ENCODE measurements around the gene AK5. TPM values are rescaled to one million over a fixed set of nuclear protein-coding genes. Genes with fewer than 3 reads are reported as not detected.

Gene AK5
- polyA plus RNA-seq, 2 of the 4 experiments (the other 2 are of a cell fraction): 4.9 to 6.1 TPM

DNA sequence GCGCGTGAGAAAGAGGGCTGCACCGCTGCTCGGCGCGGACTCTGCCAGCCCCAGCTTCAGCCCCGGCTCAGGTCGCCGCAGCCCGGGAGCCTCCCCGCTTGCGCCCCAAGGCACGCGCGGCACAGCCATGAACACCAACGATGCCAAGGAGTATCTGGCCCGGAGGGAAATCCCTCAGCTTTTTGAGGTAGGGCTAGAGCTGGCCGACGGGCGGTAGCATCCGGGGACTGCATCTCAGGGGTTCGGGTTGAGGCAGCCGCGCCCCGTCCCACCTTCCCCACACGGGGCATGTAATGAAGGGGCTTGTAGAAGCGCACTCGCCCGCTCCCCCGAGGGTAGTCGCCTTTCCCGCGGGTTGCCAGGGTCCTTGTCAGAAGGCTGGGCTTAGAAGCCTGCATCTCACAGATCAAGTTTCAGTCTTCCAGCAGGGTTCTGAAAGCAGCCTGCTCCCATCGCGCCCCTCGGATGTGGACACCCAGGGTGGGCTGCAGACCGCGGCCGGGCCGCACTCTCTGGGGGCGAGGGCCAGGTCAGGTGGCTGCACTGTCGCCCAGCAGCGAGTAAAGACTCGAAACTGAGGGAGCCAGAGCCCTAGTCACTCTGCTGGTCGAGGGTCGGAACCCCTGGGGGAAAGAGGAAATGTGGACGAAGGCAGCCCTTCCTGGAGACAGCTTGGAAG lies 507 bp downstream of the AK5 start:
- Histone ChIP-seq H3K4me2 (peak overlapping the region; percentile 88), H3K4me3 (peak overlapping the region; percentile 87), H3K9me3 (no peaks in the 10 kb centered on the region), H3K4me1 (no peaks in the 10 kb centered on the region), H3K27ac (peak overlapping the region; percentile 87 to 95)
- ChIA-PET POLR2A (interaction anchor here (1.1 kb wide), 1 partner anchor 63 kb away, joined by 4 read pairs; the partner anchor contains the start of gene PIGK), CTCF (interaction anchor here (0.6 to 1.6 kb wide), 4 partner anchors 11 to 451 kb away, joined by 3 to 5 read pairs (median 4); no protein-coding TSS in a partner anchor)
- WGBS (ENCODE audit: missing lambda C conversion rate): 9% methylated on average over 10 of the region's 47 CpGs
- no peak for FAIRE-seq
- ATAC-seq: peak; percentile 88 to 89
- DNase-seq (ENCODE audit: low read depth in 1 of 2, low spot score in 1 of 2): peak; percentile 29 to 35
- TF ChIP-seq JUN (IDR thresholded peaks at IDR 0.05) (no peak), MAX (IDR thresholded peaks at IDR 0.05) (peak; percentile 59; the same call in 1 of the 2 replicates), CBX2 (IDR thresholded peaks at IDR 0.05; ENCODE audit: borderline replicate concordance, low read depth) (no peak), MAFK (IDR thresholded peaks at IDR 0.05; ENCODE audit: partially characterized antibody) (no peak), RCOR1 (IDR thresholded peaks at IDR 0.05; ENCODE audit: low read depth, low read length) (no peak), HOXA7 (CRISPR knock-in tag; IDR thresholded peaks at IDR 0.05) (no peak), RAD21 (conservative IDR thresholded peaks at IDR 0.05 in 1 of 2, IDR thresholded peaks at IDR 0.05 in 1 of 2) (no peak)
- TF ChIP-seq, protein P1, sequence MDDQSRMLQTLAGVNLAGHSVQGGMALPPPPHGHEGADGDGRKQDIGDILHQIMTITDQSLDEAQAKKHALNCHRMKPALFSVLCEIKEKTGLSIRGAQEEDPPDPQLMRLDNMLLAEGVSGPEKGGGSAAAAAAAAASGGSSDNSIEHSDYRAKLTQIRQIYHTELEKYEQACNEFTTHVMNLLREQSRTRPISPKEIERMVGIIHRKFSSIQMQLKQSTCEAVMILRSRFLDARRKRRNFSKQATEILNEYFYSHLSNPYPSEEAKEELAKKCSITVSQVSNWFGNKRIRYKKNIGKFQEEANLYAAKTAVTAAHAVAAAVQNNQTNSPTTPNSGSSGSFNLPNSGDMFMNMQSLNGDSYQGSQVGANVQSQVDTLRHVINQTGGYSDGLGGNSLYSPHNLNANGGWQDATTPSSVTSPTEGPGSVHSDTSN (IDR thresholded peaks at IDR 0.05): no peak

GRCh38 chr1:77282866-77283539 lies 1.2 kb downstream of the AK5 start:
- ATAC-seq (peak; percentile 6 to 14; a peak in 2 of 6 replicates), DNase-seq (ENCODE audit: low read depth in 1 of 2, low spot score in 1 of 2) (no peak), FAIRE-seq (no peak)
- Histone ChIP-seq H3K4me1 (no peaks in the 10 kb centered on the region), H3K27ac (peak overlapping the region; percentile 87 to 95; a peak in 5 of 6 replicates), H3K4me3 (peak overlapping the region; percentile 87), H3K9me3 (no peaks in the 10 kb centered on the region), H3K4me2 (peak overlapping the region; percentile 88)
- no peak for TF ChIP-seq FOSB (CRISPR knock-in tag; IDR thresholded peaks at IDR 0.05)
- TF ChIP-seq BHLHE40 (IDR thresholded peaks at IDR 0.05; ENCODE audit: low read depth, low read length): no peak
- no peak for TF ChIP-seq HOXB13 (CRISPR knock-in tag; IDR thresholded peaks at IDR 0.05; ENCODE audit: low read depth)
- no peak for TF ChIP-seq RARB (CRISPR knock-in tag; IDR thresholded peaks at IDR 0.05)
- no peak for TF ChIP-seq ZNF302 (CRISPR knock-in tag; IDR thresholded peaks at IDR 0.05)
- no peak for TF ChIP-seq KDM1A (IDR thresholded peaks at IDR 0.05; ENCODE audit: low read depth)
- ChIA-PET POLR2A (no interaction called here), CTCF (interaction anchor here (1.0 kb wide), 1 partner anchor 12 kb away, joined by 3 read pairs; no protein-coding TSS in a partner anchor)
- WGBS (ENCODE audit: missing lambda C conversion rate): 64% methylated on average over 22 of the region's 22 CpGs

DNA sequence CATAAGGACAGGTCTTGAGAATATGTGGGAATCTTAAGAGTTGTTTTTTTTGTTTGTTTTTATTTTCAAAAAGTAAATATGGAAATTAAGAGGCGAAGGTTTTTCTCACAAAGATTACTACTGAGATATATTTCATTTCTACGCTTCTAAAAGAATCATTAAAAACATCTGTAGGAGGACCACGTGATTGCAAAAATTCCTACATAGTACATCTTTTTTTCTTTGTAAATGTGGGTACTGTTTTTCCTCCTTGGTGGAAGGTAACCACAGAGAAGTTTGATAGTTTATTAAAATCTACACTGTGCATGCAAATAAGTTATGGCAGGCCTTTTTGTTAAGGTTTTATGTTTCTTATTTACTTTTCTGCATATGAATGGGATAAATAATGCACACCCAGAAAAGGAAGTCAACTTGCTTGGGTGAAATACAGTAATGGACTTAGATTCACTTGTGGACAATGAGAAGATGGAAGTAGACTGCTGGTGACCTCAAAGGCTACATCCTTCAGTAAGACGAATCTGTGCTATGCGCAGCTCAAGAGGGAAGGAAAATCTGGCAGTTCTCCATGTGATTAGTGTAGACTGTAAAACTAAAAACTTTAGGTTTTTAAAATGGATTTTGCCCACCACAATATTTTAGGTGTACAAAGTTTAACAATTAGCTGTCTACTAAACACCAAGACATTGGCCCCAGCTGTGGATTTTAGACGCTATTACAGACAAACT lies 2.0 kb downstream of the AK5 start:
- WGBS (ENCODE audit: missing lambda C conversion rate): 77% methylated on average over 6 of the region's 6 CpGs
- Histone ChIP-seq H3K4me3 (no peak overlapping the region), H3K9me3 (no peaks in the 10 kb centered on the region), H3K27ac (no peak overlapping the region), H3K4me2 (no peak overlapping the region), H3K4me1 (no peaks in the 10 kb centered on the region)
- ATAC-seq (no peak), FAIRE-seq (no peak), DNase-seq (ENCODE audit: low read depth in 1 of 2, low spot score in 1 of 2) (no peak)
- CTCF ChIA-PET: no interaction called here
- POLR2A ChIA-PET: no interaction called here
- TF ChIP-seq ZFP36 (IDR thresholded peaks at IDR 0.05; ENCODE audit: borderline replicate concordance, partially characterized antibody): no peak
- TF ChIP-seq ZC3H11A (IDR thresholded peaks at IDR 0.05): no peak

DNA sequence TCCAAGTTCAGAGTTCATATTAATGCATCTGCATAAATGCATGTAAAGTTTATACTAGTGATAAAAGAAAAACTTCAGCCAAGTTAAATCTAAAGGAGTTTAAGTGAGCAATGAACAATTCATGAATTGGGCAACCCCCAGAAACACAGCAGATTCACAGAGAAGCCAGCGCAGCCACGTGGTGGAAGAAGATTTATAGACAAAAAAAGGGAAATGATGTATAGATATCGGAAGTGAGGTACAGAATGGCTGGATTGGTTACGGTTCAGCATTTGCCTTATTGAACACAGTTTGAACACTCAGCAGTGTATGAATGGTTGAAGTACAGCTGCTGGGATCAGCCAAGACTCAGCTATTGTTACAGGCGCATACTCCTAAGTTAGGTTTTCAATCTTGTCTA lies 5.7 kb downstream of the AK5 start:
- ATAC-seq: no peak
- ChIA-PET POLR2A (no interaction called here), CTCF (no interaction called here)
- no peak overlapping the region for H3K27ac ChIP-seq
- FAIRE-seq: no peak
- no peak overlapping the region for H3K4me3 ChIP-seq
- WGBS (ENCODE audit: missing lambda C conversion rate): 96% methylated on average over 5 of the region's 5 CpGs
- no peaks in the 10 kb centered on the region for H3K9me3 ChIP-seq
- no peaks in the 10 kb centered on the region for H3K4me1 ChIP-seq
- H3K4me2 ChIP-seq: no peak overlapping the region
- no peak for DNase-seq (ENCODE audit: low read depth in 1 of 2, low spot score in 1 of 2)
- TF ChIP-seq HOXB13 (CRISPR knock-in tag; IDR thresholded peaks at IDR 0.05; ENCODE audit: low read depth): no peak
- no peak for TF ChIP-seq KDM1A (IDR thresholded peaks at IDR 0.05; ENCODE audit: low read depth)
- TF ChIP-seq EHMT2 (IDR thresholded peaks at IDR 0.05; ENCODE audit: low read depth): no peak
- TF ChIP-seq FOXS1 (CRISPR knock-in tag; IDR thresholded peaks at IDR 0.05): no peak
- no peak for TF ChIP-seq SMC3 (IDR thresholded peaks at IDR 0.05)
- TF ChIP-seq REST (IDR thresholded peaks at IDR 0.05): no peak
- no peak for TF ChIP-seq JUN (IDR thresholded peaks at IDR 0.05)
- no peak for TF ChIP-seq PHF8 (IDR thresholded peaks at IDR 0.05; ENCODE audit: borderline replicate concordance, low read depth)
- TF ChIP-seq ZFP36 (IDR thresholded peaks at IDR 0.05; ENCODE audit: borderline replicate concordance, partially characterized antibody): no peak
- no peak for TF ChIP-seq POLR2AphosphoS2 (conservative IDR thresholded peaks at IDR 0.05; ENCODE audit: low read length)
- TF ChIP-seq MYC (IDR thresholded peaks at IDR 0.05; ENCODE audit: borderline replicate concordance, low read length): no peak

Measured in A549 (cell line).